Neutrophil (primary cell): ENCODE measurements around the gene ARMC3.

Experiments used
- H3K27ac ChIP-seq: fragments of 200-600 bp; sonication (generic); 2 replicates; pipeline ENCODE4 v1.5.1; 2016; ENCODE audit warnings: mild to moderate bottlenecking, moderate library complexity
- H3K27me3 ChIP-seq: fragments of 200-600 bp; sonication (generic); 2 replicates; pipeline ENCODE4 v1.6.0; 2016; ENCODE audit warnings: mild to moderate bottlenecking
- H3K36me3 ChIP-seq: fragments of 200-600 bp; sonication (generic); 2 replicates; pipeline ENCODE4 v1.5.1; 2017
- H3K4me1 ChIP-seq, 2 experiments: fragments of 200-600 bp in 1 of 2; sonication (generic) in 1 of 2; 1 replicate in 1 of 2; 2 replicates in 1 of 2; pipeline versions ENCODE4 v1.5.1 to v1.6.1; 2013 to 2016; ENCODE audit warnings: low read depth in 1 of 2, low read length in 1 of 2, mild to moderate bottlenecking in 1 of 2, moderate library complexity in 1 of 2; ENCODE audit not compliant: control insufficient read depth in 1 of 2, insufficient read depth in 1 of 2
- H3K4me3 ChIP-seq, 2 experiments: fragments of 200-600 bp in 1 of 2; sonication (generic) in 1 of 2; 1 replicate in 1 of 2; 2 replicates in 1 of 2; pipeline ENCODE4 v1.5.1; 2013 to 2016; ENCODE audit warnings: low read depth in 1 of 2, low read length in 1 of 2, mild to moderate bottlenecking in 1 of 2, moderate library complexity in 1 of 2
- H3K9me3 ChIP-seq: fragments of 200-600 bp; sonication (generic); 2 replicates; pipeline ENCODE4 v1.5.1; 2016
- TF ChIP-seq, protein P1 (sequence below): fragments of 200-600 bp; sonication (generic); IDR thresholded peaks from 2 replicates; pipeline ENCODE4 v1.5.1; 2016; ENCODE audit warnings: antibody characterized with exemption

Gene ARMC3, protein sequence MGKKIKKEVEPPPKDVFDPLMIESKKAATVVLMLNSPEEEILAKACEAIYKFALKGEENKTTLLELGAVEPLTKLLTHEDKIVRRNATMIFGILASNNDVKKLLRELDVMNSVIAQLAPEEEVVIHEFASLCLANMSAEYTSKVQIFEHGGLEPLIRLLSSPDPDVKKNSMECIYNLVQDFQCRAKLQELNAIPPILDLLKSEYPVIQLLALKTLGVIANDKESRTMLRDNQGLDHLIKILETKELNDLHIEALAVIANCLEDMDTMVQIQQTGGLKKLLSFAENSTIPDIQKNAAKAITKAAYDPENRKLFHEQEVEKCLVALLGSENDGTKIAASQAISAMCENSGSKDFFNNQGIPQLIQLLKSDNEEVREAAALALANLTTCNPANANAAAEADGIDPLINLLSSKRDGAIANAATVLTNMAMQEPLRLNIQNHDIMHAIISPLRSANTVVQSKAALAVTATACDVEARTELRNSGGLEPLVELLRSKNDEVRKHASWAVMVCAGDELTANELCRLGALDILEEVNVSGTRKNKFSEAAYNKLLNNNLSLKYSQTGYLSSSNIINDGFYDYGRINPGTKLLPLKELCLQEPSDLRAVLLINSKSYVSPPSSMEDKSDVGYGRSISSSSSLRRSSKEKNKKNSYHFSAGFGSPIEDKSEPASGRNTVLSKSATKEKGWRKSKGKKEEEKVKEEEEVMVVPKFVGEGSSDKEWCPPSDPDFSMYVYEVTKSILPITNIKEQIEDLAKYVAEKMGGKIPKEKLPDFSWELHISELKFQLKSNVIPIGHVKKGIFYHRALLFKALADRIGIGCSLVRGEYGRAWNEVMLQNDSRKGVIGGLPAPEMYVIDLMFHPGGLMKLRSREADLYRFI

DNA sequence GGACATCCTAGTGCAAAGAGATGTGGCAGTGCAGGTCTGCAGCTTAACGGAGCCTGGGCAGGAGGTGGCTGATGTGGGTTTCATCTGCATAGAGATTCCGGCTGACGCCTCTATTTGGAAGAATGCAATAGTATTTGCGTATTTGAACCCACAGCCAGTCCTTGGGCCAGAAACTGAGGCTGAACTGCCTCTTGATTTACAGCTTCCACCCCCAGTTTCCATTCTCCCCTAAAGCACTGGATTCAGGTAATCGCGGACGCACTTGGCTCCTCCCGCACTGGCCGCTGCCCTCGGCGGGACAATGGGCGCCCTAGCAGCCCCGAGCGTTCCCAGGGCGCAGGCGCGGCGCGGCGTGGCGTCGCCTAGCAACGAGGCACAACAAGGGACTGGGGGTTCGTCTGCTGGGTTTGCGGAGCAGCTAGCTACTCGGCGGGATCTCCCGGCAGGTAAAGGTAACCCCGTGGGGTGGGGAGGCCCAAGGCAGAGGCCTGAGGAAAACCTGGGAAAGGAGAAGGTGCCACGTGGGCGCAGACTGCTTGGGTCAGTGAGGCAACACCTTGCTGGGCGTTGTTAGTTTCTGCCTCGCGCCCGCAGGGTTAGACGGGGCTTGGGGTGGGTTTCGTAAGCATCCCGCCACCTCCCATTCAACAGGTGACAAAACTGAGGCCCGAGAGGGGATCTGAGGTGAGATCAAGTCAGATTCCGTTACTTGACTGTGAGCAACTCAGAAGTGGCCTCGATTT, at the start of gene ARMC3:
TSS of gene ARMC3 (plus strand) at position 393 of the 743 bp plus-strand sequence. CDS start 3,944 bp downstream, outside the sequence.
- TF ChIP-seq, protein P1, sequence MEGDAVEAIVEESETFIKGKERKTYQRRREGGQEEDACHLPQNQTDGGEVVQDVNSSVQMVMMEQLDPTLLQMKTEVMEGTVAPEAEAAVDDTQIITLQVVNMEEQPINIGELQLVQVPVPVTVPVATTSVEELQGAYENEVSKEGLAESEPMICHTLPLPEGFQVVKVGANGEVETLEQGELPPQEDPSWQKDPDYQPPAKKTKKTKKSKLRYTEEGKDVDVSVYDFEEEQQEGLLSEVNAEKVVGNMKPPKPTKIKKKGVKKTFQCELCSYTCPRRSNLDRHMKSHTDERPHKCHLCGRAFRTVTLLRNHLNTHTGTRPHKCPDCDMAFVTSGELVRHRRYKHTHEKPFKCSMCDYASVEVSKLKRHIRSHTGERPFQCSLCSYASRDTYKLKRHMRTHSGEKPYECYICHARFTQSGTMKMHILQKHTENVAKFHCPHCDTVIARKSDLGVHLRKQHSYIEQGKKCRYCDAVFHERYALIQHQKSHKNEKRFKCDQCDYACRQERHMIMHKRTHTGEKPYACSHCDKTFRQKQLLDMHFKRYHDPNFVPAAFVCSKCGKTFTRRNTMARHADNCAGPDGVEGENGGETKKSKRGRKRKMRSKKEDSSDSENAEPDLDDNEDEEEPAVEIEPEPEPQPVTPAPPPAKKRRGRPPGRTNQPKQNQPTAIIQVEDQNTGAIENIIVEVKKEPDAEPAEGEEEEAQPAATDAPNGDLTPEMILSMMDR: no peak
- Histone ChIP-seq H3K27me3 (peaks cover 36% of the 10 kb centered on the region), H3K4me1 (peaks cover 0 to 2% of the 10 kb centered on the region in 2 experiments), H3K9me3 (no peaks in the 10 kb centered on the region), H3K27ac (no peak within 1 kb of the TSS), H3K4me3 (no peak within 1 kb of the TSS), H3K36me3 (no peaks in the 10 kb centered on the region)

- no peak overlapping the region for H3K4me3 ChIP-seq
- H3K36me3 ChIP-seq: no peaks in the 10 kb centered on the region
- TF ChIP-seq, protein P1: no peak
- H3K27me3 ChIP-seq: no peaks in the 10 kb centered on the region
- no peaks in the 10 kb centered on the region for H3K4me1 ChIP-seq
- H3K9me3 ChIP-seq: no peaks in the 10 kb centered on the region
- H3K27ac ChIP-seq: no peak overlapping the region
These were observed 36.1 kb upstream of the ARMC3 start for GRCh38 chr10:22891797-22892196.

- Histone ChIP-seq H3K9me3 (no peaks in the 10 kb centered on the region), H3K4me1 (no peaks in the 10 kb centered on the region), H3K36me3 (no peaks in the 10 kb centered on the region), H3K4me3 (no peak overlapping the region), H3K27ac (no peak overlapping the region), H3K27me3 (no peaks in the 10 kb centered on the region)
- TF ChIP-seq, protein P1: no peak
These were observed 34.1 kb upstream of the ARMC3 start for GRCh38 chr10:22893781-22894180.

DNA sequence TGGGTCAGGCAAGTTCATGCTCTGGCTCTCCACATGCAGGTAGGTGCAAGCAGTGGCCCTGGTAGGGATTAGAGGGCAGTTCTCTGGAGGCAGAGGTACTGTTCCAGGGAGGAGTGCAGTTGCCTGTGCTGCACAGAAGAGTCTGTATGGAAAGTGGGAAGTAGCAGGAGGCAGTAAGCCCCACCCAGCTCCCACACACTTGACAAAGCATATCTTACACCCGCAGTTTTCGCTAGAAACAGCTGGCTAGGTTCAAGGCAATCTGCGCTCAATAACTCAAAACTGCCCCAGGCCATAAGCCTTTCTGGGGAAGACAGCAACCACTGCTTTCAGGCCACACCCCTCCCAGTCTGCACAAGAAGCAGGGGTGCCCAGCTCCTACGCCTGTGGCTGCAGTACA, 33.1 kb upstream of the ARMC3 start:
- TF ChIP-seq, protein P1: no peak
- H3K4me3 ChIP-seq: no peak overlapping the region
- H3K27ac ChIP-seq: no peak overlapping the region
- no peaks in the 10 kb centered on the region for H3K27me3 ChIP-seq
- H3K9me3 ChIP-seq: no peaks in the 10 kb centered on the region
- H3K36me3 ChIP-seq: no peaks in the 10 kb centered on the region
- no peaks in the 10 kb centered on the region for H3K4me1 ChIP-seq

- Histone ChIP-seq H3K9me3 (no peaks in the 10 kb centered on the region), H3K4me1 (no peaks in the 10 kb centered on the region), H3K27ac (no peak overlapping the region), H3K27me3 (no peaks in the 10 kb centered on the region), H3K4me3 (no peak overlapping the region), H3K36me3 (no peaks in the 10 kb centered on the region)
- TF ChIP-seq, protein P1: no peak
These were observed 32.6 kb upstream of the ARMC3 start for GRCh38 chr10:22895252-22895651.
